Measurements from ENCODE around the gene CYP4F8.
"Not testable (repeated sequence)": the region's sequence is repeated elsewhere in the genome, so short reads cannot be mapped to it uniquely, and the experiment has no call there.

GRCh38 chr19:15607978-15608925 lies 6.8 kb upstream of the CYP4F8 start:
- TF ChIP-seq CTCF (IDR thresholded peaks at IDR 0.05; ENCODE audit: low read length); EZH2 (IDR thresholded peaks at IDR 0.05; ENCODE audit: borderline replicate concordance, low read length): not testable (repeated sequence)
